HT1080 (cell line): Measurements from ENCODE around the gene RCOR3. TPM values are rescaled to one million over a fixed set of nuclear protein-coding genes. Genes with fewer than 3 reads are reported as not detected.
"Not testable (repeated sequence)": the region's sequence is repeated elsewhere in the genome, so short reads cannot be mapped to it uniquely, and the experiment has no call there.

Source experiments
- DNase-seq: peaks from one replicate; pipeline ENCODE4 v3.0.0-alpha.2; 2015; ENCODE audit warnings: low read depth
- polyA plus RNA-seq, 2 experiments: library from polyadenylated mRNA; depleted of rRNA; stranded (reverse); fragments of >200 nt; gene quantifications; 2 replicates each; pipeline ENCODE4 v1.2.3, GENCODE V29; 2015
- total RNA-seq: library from RNA; depleted of rRNA; stranded (reverse); fragments of >200 nt; shearing (Covaris generic); gene quantifications from 2 replicates; pipeline ENCODE4 v1.2.3, GENCODE V29; 2014; rRNA removed

RCOR3 gene
- total RNA-seq = 9.8 and 10.1 TPM in 2 replicates
- polyA plus RNA-seq (2015; cell fraction: cytosol; rRNA removed) = 14.3 and 20.3 TPM in 2 replicates
- polyA plus RNA-seq (2015; cell fraction: nucleus; rRNA removed) = 52.9 and 62.9 TPM in 2 replicates

DNA sequence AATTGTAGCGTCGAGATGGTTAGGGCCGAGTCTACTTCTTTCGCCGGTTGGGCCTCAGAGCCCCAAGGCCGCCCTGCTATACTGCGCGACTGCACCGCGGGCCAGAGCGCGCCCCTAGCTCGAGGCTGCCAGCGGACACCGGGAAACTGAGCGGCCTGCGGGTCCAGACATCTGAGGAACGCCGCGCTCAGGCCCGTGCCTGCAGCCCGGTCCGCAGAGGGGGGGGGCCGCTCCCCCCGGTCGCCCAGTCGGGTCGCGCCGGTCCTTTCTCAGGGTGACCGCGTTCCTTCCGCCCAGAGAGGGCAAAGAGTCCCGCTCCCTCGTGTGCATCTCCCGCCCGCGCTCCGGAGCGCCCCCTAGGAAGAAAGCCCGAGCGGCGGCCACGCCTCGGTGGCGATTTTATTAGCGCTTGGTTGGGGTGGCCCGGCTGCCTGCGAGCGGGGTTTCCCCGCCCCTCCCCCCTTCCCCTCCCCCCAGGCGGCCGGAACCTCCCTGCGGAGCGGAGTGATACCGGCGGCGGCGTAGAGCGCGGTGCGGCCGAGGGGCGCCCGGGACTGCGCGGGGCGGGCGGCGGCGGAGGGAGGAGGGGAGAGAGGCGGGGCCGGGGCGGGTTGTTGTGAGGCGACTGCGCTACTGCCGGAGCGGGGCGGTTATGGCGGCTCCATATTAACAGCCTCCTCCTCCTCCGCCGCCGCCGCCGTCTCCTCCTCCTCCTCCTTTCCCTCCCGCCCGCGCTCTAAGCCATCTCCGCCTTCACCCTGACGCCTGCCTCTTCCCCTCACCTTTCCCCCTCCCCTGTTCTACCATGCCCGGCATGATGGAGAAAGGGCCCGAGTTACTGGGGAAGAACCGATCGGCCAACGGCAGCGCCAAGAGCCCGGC lies at the start of gene RCOR3:
TSS of gene RCOR3 (plus strand) at position 611 of the 882 bp plus-strand sequence. CDS start at position 806, 195 bp downstream.
- DNase-seq = peak; percentile 85

DNA sequence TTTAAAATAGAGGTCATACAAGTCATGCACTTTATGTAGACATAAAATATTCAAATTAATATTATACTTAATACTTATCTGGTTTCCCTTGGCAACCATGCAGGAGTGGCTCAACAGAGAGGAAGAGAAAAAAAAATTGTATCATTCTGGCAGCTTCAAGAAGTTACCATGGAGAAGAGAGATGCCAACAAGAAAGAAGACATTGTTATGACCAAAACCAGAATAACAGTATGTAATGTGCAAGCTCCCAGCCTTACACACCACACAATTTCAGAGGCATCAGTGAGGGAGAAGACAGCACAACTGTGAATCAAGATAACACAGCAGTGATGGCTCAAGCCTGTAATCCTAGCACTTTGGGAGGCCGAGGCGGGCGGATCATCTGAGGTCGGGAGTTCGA lies 49.1 kb upstream of the RCOR3 start:
- DNase-seq = no peak

DNA sequence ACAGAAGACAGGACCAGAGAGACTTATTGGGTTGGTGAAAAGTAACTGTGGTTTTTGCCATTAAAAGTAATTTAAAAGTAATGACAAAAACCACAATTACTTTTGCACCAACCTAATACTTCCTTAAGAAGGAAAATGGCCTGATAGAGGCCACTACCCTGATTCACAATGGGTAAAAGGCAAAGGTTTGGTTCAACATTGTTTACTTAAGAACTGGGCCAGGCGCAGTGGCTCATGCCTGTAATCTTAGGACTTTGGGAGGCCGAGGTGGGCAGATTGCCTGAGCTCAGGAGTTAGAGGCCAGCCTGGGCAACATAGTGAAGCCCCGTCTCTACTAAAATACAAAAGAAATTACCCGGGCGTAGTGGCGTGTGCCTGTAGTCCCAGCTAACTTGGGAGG lies 48.2 kb upstream of the RCOR3 start:
- DNase-seq = no peak

DNA sequence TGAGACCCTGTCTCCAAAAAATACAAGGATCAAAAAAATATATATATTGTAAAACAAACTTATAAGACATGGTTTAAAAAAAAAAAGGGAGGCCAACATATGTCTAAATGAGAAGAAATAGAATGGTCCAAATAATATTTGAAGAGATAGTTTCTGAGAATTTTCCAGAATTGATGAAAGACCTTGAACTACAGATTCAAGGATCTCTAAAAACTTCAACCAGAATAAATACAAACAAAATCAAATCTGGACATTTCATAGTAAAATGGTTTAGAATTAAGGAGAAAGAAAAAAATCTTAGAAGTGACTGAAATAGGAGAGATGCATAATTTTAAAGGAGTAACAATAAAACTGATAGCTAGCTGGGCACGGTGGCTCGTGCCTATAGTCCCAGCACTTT lies 45.5 kb upstream of the RCOR3 start:
- no peak for DNase-seq

DNA sequence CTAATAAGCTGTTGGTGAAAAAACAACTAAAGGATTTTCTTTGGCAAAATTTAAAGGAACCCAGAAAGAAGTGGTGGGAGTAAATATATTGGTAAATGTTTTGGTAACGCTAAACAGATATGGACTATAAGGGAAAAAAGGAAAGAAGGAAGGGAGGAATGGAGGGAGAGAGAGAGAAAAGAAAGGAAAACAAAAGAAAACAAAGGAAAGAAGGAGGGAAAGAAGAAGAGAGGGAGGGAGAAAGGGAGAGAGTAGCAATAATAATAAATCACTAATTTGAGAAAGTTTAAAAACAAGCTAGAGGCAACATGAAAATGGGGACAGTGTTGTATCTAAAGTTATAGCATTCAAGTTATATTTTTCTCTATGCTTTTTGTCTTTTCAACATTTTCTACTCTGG lies 43.6 kb upstream of the RCOR3 start:
- no peak for DNase-seq

DNA sequence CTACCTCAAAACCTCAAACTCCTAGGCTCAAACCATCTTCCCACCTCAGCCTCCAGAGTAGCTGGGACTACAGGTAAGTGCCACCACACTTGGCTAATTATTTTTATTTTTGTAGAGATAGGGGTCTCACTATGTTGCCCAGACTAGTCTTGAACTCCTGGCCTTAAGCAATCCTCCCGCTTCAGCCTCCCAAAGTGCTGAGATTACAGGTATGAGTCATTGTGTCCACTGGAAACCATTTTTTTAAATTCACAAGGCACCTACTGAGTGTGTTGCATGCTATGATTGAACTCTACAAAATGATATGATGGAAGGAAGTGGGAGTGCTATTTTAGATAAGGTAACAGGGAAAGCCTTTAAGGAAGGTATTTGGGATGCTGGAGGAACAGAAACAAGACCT lies 41.8 kb upstream of the RCOR3 start:
- no peak for DNase-seq

DNA sequence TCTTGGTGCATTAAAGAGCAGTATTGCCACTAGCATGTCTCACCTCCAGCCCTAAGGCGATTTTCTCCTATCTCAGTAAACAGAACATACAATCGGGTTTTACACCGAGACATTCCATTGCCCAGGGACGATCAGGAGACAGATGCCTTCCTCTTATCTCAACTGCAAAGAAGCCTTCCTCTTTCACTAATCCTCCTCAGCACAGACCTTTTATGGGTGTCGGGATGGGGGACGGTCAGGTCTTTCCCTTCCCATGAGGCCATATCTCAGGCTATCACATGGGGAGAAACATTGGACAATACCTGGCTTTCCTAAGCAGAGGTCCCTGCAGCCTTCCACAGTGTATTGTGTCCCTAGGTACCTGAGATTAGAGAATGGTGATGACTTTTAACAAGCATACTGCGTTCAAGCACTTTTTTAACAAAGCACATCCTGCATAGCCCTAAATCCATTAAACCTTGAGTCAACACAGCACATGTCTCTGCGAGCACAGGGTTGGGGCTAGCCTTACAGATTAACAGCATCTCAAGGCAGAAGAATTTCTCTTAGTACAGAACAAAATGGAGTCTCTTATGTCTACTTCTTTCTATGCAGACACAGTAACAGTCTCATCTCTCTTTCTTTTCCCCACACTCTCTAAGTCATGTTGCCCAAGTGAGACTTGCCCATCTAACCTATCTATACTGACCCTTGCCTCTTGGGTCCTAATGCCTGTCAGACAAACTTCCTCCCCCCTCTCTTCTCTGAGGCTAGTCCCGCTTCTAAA lies 36.5 kb upstream of the RCOR3 start:
- DNase-seq = not testable (repeated sequence)

DNA sequence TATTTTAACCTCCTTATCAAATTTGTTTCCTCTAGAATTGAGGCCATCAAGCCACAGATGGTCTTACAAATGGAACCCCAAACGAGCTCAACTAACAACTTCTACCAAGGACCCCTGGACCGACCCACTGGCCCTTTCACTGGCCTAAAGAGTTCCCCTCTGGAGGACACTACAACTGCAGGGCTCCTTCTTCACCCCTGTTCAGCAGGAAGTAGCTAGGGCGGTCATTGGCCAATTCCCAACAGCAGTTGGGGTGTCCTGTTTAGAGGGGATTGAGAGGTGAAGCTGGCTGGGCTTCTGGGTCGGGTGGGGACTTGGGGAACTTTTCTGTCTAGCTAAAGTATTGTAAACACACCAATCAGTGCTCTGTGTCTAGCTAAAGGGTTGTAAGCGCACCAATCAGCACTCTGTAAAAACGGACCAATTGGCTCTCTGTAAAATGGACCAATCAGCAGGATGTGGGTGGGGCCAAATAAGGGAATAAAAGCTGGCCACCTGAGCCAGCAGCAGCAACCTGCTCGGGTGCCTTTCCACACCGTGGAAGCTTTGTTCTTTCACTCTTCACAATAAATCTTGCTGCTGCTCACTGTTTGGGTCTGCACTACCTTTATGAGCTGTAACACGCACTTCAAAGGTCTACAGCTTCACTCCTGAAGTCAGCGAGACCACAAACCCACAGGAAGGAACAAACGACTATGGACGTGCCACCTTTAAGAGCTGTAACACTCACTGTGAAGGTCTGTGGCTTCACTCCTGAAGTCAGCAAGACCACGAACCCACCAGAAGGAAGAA lies 30.4 kb upstream of the RCOR3 start:
- not testable (repeated sequence) for DNase-seq

DNA sequence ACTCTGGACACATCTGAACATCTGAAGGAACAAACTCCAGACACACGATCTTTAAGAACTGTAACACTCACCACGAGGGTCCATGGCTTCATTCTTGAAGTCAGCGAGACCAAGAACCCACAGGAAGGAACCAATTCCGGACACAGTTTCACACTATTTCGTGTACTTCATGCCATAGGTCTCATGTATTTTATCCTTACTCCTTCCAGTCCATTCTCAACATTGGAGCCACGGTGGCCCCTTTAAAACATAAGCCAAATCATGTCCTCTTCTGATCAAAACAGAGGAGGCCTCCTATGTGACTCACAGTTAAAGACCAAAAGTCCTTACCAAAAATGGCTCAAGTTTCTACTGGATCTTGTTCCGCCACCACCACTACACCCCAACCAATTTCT lies 29.8 kb upstream of the RCOR3 start:
- no peak for DNase-seq

DNA sequence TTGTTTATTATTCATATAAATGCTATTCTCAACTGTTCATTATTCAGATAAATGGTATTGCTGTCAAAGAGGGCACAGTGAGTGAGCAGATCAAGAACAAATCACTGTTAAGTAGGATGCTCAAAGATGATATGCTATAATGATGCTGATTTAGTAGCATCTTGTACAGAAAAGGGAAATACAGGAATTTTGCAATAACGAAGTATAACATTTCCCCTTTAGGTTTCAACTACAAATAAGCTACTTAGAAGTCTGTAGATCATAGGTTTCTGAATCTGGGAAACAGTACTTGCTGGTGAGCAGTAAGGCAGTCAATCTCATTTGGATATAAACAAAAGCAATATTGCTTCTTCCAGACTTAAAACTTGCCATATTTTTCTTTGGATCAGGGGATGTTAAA lies 27.3 kb upstream of the RCOR3 start:
- no peak for DNase-seq

DNA sequence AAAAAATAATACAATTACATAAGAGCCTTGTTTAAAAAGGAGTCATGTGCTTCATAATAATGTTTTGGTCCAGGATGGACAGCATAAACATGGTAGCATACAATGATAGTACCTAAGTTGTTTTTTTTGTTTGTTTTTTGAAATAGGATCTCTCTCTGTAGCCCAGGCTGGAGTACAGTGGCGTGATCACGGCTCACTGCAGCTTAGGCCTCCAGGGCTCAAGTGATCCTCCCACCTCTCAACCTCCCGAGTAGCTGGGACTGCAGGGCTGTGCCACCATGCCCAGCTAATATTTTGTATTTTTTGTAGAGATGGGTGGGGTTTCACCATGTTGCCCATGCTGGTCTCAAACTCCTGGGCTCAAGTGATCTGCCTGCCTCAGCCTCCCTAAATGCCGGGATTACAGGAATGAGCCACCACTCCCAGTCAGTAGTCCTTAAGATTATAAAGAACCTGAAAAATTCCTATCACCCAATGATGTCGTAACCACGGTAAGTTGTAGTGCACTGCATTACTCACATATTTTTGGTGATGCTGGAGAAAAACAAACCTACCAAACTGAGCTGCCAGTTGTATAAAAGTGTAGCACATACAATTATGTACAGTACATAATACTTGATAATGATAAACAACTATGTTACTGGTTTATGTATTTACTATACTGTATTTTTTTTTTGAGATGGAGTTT lies 22.4 kb upstream of the RCOR3 start:
- no peak for DNase-seq

DNA sequence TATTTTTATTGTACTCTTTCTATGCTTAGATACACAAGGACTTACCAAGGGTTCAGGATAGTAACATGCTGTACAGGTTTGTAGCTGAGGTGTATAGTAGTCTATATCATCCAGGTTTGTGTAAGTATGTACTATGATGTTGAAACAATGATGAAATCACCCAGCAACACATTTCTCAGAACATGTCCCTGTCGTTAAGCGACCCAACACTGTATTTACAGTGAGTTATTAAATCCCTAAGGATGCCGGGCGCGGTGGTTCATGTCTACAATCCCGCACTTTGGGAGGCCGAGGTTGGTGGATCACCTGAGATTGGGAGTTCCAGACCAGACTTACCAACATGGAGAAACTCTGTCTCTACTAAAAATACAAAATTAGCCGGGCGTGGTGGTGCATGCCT lies 21.6 kb upstream of the RCOR3 start:
- no peak for DNase-seq

DNA sequence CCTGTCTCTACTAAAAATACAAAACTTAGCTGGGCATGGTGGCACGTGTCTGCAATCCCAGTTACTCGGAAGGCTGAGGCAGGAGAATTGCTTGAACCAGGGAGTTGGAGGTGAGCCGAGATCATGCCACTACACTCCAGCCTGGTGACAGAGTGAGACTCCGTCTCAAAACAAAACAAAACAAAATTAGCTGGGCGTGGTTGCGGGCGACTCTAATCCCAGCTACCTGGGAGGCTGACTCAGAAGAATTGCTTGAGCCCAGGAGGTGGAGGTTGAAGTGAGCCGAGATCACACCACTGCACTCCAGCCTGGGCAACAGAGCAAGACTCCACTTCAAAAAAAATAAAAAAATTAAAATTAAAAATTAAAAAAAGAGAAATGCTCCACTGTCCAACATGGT lies 18.6 kb upstream of the RCOR3 start:
- DNase-seq = not testable (repeated sequence)

DNA sequence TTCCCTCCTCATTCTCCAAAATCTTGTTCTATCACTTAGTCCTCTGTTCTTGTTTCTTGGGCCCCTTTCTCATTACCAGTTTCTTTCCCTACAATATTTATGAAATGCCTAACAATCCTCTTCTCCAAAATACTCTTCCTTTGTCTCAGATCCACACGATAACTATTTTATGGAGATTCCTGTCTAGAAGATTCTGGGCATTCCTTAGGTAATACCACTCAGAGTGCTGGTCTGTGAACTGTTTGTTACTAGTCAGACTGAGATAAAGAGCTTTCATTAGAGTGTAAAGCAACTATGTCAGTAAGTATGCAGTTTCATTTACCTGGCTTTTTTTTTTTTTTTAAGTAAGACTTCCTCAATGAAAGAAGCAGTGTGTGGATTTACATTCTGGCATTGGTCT lies 18.1 kb upstream of the RCOR3 start:
- no peak for DNase-seq

DNA sequence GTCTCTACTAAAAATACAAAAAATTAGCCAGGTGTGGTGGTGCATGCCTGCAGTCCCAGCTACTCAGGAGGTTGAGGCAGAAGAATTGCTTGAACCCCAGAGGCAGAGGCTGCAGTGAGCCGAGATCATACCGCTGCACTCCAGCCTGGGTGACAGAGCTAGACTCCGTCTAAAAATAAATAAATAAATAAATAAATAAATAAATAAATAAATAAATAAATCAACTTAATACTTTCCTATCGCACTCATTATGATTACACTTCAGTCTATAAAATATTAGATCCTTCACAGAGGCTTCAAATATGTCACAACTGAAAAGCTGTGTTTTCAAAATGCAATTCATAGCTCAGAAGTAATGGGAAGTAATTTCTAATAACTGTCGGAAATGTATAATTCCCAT lies 15.5 kb upstream of the RCOR3 start:
- DNase-seq = not testable (repeated sequence)

DNA sequence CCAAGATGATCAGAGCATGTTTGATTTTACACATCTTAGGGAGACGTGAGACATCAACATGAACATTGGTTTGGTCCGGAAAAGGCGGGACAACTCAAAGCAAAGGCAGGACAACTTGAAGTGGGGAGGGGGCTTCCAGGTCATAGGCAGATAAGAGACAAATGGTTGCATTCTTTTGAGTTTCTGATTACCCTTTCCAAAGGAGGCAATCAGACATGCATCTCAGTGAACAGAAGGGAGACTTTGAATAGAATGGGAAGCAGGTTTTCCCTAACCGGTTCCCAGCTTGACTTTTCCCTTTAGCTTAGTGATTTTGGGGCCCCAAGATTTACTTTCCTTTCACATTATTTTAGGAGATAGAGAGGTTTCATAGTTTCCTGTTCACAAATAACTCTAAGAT lies 12.6 kb upstream of the RCOR3 start:
- not testable (repeated sequence) for DNase-seq

DNA sequence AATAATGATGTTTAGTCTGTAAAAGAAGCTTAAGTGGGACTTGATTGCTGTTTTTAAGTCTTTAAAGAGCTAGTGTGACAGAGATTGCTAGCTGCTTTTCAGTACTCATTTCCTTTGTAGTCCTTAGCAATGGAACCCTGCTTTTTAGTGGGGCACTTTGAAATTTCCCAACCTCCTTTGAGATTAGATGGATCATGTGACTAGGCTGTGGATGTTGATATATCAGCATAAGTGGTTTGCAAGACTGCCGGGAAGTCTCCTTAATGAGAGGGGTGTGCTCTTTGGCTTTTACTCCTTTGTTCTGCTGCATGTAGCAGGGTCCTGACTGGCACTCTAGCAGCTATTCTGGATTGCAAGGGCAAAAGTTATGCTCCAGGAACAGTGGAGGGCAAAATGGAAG lies 11.2 kb upstream of the RCOR3 start:
- no peak for DNase-seq

DNA sequence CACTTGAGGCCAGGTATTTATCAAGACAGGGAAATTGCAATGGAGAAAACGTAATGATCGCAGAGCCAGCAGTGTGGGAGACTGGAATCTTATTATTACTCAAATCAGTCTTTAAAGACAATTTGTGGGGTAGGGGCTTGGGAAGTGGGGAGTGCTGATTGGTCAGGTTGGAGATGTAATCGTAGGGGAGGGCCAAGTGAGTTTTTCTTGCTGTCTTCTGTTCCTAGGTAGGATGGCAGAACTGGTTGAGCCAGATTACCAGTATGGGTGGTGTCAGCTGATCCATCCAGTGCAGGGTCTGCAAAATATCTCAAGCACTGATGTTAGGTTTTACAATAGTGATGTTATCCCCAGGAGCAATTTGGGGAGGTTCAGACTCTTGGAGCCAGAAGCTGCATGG lies 9.6 kb upstream of the RCOR3 start:
- not testable (repeated sequence) for DNase-seq

DNA sequence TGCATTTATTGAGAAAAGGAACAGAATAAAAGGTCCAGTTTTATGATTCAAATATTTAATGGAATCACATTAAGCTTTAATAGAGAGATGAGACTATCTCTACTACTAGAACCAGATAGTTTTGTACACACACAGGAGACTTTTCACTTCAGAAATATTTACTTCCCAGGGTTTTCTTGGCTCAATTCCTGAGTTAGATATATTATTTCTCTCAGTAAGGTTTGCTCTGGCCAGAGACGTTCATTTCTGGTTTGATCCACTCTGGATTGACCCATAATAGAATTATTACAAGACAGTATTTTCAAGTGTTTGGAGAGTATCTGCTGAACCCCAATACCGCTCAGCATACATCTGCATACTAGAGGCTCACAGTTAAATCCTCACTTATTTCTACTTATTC lies 1.3 kb upstream of the RCOR3 start:
- DNase-seq = no peak

DNA sequence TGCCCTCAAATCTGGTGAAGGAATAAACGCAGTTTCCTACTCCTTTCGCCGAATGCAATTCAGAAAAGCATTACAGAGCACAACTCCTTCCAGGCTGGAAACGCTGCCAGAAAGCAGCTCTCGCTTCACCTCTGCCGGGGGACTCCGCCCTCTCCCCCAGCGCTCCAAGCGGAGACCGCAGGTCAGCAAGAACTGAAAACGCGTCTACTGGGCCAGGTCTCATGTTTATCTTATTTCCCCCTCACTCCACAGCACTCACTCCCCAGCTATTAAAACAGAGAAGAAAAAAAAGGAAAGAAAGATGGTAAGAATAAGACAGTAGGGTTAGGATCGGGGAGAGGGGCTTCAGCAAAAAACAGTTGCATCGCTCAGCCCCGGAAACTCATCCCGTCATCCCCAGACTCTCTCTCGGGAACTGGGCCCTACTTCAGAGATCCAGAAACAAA lies 833 bp upstream of the RCOR3 start:
- peak; percentile 72 for DNase-seq

DNA sequence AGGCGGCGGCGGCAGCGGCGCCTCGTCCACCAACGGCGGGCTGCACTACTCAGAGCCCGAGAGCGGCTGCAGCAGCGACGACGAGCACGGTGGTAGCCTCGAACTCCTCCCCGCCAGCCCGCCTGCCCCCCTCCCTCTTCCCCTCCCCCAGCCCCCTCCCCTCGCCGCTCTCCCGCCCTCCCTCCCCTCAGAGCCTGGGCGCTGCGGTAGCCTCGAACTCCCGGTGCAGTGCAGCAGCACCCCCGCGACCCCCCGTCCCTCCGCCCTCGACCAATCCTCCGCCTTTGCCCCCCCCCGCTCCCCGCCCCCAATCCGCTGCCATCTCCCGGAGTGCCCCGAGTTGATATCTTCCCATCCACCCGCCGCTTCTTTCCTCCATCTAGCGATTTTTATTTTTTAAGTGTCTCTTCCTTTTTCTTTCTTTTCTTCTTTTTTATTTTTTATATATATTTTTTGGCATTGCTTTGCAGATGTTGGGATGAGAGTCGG lies 516 bp downstream of the RCOR3 start:
- DNase-seq = no peak
